ENCODE data around the gene CD300H. TPM values are rescaled to one million over a fixed set of nuclear protein-coding genes. Genes with fewer than 3 reads are reported as not detected.

CD300H gene
- total RNA-seq, 1 experiment from 2014 or later, result not detected

DNA sequence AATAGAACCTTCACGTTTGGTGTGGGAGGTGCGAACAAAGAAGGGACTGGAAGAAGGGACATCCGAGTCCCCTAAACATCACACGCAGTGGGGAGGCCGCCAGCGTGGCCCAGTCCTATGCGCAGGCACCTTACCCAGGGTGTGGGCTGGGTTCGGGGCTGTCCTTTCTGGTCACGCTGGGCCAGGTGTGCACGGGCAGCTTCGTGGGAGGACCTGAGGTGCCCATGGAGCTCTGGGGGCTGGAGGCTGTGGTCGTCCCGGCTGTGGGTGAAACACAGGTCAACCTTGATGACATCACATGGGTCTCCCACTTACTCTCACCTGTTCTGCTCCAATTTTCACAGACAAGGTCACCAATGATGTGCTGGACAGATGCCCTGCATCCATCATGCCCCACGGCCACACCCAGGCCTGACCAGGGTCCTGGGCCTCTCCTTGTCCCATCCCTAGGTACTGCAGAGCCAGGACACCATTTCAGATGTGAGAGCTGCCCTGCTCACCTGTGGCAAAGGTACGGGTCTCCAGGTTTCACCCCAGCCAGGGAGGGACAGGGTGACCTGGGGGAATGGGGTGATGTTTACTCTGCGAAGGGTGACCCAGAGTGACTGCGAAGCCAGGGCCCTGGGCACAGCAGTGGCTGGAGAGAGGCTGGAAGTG lies 24.5 kb downstream of the CD300H start:
- Mint-ChIP-seq H3K27ac (ENCODE audit: unreplicated experiment) (no peak overlapping the region), H3K4me1 (ENCODE audit: low read depth, unreplicated experiment) (no peaks in the 10 kb centered on the region), H3K27me3 (ENCODE audit: unreplicated experiment) (peaks cover 84% of the 10 kb centered on the region), H3K36me3 (ENCODE audit: insufficient read depth, unreplicated experiment) (no peaks in the 10 kb centered on the region), H3K9me3 (ENCODE audit: low read depth, unreplicated experiment) (no peaks in the 10 kb centered on the region), H3K4me3 (ENCODE audit: low read depth, unreplicated experiment) (no peak overlapping the region)
- CTCF ChIA-PET, result no interaction called here
- BruUV-seq (replicated peaks), result no TSS peak
- TF ChIP-seq, protein P1, sequence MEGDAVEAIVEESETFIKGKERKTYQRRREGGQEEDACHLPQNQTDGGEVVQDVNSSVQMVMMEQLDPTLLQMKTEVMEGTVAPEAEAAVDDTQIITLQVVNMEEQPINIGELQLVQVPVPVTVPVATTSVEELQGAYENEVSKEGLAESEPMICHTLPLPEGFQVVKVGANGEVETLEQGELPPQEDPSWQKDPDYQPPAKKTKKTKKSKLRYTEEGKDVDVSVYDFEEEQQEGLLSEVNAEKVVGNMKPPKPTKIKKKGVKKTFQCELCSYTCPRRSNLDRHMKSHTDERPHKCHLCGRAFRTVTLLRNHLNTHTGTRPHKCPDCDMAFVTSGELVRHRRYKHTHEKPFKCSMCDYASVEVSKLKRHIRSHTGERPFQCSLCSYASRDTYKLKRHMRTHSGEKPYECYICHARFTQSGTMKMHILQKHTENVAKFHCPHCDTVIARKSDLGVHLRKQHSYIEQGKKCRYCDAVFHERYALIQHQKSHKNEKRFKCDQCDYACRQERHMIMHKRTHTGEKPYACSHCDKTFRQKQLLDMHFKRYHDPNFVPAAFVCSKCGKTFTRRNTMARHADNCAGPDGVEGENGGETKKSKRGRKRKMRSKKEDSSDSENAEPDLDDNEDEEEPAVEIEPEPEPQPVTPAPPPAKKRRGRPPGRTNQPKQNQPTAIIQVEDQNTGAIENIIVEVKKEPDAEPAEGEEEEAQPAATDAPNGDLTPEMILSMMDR (IDR thresholded peaks at IDR 0.05; ENCODE audit: unreplicated experiment), result no peak
- DNase-seq, result no peak
- intact Hi-C loops (cut with micrococcal nuclease; ENCODE audit: unreplicated experiment), result no loop called here

DNA sequence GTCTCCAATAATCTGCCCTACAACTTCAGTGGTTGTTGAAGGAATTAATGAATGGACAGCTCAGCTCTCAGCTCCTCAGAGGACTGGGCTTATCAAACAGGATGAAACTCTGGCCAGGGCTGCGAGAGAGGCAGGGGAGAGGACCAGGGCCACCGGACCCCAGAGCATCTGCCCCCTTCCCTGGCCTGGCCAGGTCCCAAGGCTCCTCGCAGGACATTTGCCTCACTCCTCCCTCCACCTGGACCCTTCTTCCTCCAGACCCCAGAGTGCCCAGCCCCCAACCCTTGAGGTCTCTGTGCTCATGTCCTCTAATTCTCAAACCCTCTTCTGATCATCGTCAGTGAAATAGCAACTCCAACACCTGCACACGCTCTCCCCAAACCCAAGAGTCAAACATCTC lies 25.1 kb downstream of the CD300H start:
- intact Hi-C loops (cut with micrococcal nuclease; ENCODE audit: unreplicated experiment), result no loop called here
- BruUV-seq (replicated peaks), result no TSS peak
- Mint-ChIP-seq H3K36me3 (ENCODE audit: insufficient read depth, unreplicated experiment) (no peaks in the 10 kb centered on the region), H3K9me3 (ENCODE audit: low read depth, unreplicated experiment) (no peaks in the 10 kb centered on the region), H3K4me3 (ENCODE audit: low read depth, unreplicated experiment) (no peak overlapping the region), H3K27me3 (ENCODE audit: unreplicated experiment) (peaks cover 84% of the 10 kb centered on the region), H3K27ac (ENCODE audit: unreplicated experiment) (no peak overlapping the region), H3K4me1 (ENCODE audit: low read depth, unreplicated experiment) (no peaks in the 10 kb centered on the region)
- TF ChIP-seq, protein P1 (IDR thresholded peaks at IDR 0.05; ENCODE audit: unreplicated experiment), result no peak
- CTCF ChIA-PET, result no interaction called here
- DNase-seq, result no peak

DNA sequence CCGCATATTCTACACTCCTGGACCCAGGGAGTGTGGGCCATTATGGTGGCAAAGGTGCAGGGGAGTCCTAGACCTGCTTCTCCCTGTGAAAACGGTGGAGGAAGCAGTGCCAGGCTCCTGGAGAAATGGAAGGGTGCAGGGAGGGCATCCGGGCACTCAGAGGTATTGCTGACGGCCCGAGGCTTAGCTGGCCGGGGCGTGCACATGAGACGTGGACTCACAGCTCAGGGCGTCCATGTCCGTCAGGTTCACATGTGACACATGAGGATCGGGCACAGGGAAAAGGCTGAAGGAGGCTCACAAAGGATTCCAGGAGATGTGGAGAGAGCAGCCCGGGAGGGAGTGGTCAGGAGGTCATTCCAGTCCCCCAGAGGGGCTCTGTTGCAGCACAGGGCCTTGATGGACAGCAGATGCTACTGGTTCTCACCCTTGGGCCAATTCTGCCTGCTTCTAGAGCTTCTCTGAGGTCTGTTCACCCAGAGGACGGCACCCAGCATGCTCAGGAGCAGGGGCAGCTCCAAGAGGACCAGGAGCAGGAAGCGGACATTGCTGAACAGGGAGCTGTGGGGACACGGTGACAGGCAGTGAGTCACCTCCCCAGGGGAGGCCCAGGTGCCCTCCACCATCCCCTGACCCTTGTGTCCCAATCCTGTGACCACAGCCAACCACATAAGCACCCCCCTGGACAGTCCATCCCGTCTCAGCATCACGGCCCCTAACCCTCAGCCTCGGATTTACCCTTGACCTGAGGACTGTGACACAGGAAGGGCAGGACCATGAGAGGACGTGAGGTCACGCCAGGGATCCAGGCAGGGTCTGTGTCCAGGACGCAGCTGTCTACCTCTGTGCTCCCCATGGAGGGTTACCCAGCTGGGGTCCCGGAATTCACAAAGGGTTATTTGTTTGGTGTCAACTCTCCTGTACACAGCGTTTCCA lies 25.9 kb downstream of the CD300H start:
- intact Hi-C loops (cut with micrococcal nuclease; ENCODE audit: unreplicated experiment), result no loop called here
- Mint-ChIP-seq H3K4me1 (ENCODE audit: low read depth, unreplicated experiment) (no peaks in the 10 kb centered on the region), H3K4me3 (ENCODE audit: low read depth, unreplicated experiment) (no peak overlapping the region), H3K27ac (ENCODE audit: unreplicated experiment) (no peak overlapping the region), H3K9me3 (ENCODE audit: low read depth, unreplicated experiment) (no peaks in the 10 kb centered on the region), H3K27me3 (ENCODE audit: unreplicated experiment) (peaks cover 84% of the 10 kb centered on the region), H3K36me3 (ENCODE audit: insufficient read depth, unreplicated experiment) (no peaks in the 10 kb centered on the region)
- CTCF ChIA-PET, result no interaction called here
- DNase-seq, result no peak
- BruUV-seq (replicated peaks), result no TSS peak
- TF ChIP-seq, protein P1 (IDR thresholded peaks at IDR 0.05; ENCODE audit: unreplicated experiment), result no peak

DNA sequence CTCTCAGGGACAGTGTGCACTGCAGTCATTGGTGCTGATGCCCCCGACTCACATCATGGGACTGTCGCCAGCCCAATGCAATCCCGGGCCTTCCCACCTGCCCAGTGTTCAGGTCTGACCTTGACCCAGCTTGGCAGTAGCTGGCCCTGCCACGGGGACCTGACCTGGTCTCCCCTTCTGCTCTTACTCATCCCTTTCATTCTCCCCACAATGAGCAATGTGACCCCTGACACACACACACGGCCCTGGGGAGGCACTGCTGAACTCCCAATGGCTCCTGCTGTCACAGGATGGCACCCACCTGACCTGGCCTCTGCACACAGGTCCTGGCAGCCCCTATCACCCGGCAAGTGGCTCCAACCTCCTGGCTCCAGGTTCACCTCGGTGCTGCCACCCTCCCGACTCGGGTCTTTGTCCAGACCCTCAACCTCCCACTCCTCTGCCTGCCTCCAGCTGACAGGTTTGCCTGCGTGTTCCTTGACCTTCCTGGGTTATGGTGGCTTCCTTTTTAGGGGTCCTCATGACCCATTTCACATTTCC lies 28.0 kb downstream of the CD300H start:
- intact Hi-C loops (cut with micrococcal nuclease; ENCODE audit: unreplicated experiment), result no loop called here
- no peak overlapping the region for H3K4me3 Mint-ChIP-seq (ENCODE audit: low read depth, unreplicated experiment)

More for the DNA sequence above, 28.0 kb downstream of the CD300H start:
- Mint-ChIP-seq H3K4me1 (ENCODE audit: low read depth, unreplicated experiment) (no peaks in the 10 kb centered on the region), H3K27me3 (ENCODE audit: unreplicated experiment) (peaks cover 74% of the 10 kb centered on the region), H3K36me3 (ENCODE audit: insufficient read depth, unreplicated experiment) (no peaks in the 10 kb centered on the region), H3K27ac (ENCODE audit: unreplicated experiment) (no peak overlapping the region), H3K9me3 (ENCODE audit: low read depth, unreplicated experiment) (no peaks in the 10 kb centered on the region)
- CTCF ChIA-PET, result no interaction called here
- TF ChIP-seq, protein P1 (IDR thresholded peaks at IDR 0.05; ENCODE audit: unreplicated experiment), result no peak
- BruUV-seq (replicated peaks), result no TSS peak
- no peak for DNase-seq
